PC-3 (cell line): ENCODE data around the gene CYP46A1. TPM values are rescaled to one million over a fixed set of nuclear protein-coding genes. Genes with fewer than 3 reads are reported as not detected.
"Not testable (repeated sequence)": the region's sequence is repeated elsewhere in the genome, so short reads cannot be mapped to it uniquely, and the experiment has no call there.

Source experiments
- ATAC-seq: fragments of 200-7000 bp; cut with Tn5 transposase; 2 replicates; pipeline ENCODE4 v1.9.1; 2020; ENCODE audit warnings: mild to moderate bottlenecking, moderate library complexity
- BruUV-seq: library from RNA; stranded (reverse); fragments of 400-500 nt; replicated peaks from 2 replicates; lab custom pipeline; 2021; lab: Mats Ljungman, UMichigan
- CTCF ChIA-PET: fragments of 300-600 bp; sonication (Branson Sonifier 250); formaldehyde crosslinking; loops from one replicate; lab custom pipeline; 2022; ENCODE audit warnings: antibody characterized with exemption; lab: Charles Lee
- POLR2A ChIA-PET: fragments of 300-600 bp; sonication (Branson Sonifier 250); formaldehyde crosslinking; loops from one replicate; lab custom pipeline; 2022; ENCODE audit warnings: antibody characterized with exemption; ENCODE audit not compliant: unreplicated experiment; lab: Charles Lee
- DNase-seq: peaks from one replicate; pipeline ENCODE4 v3.0.0-alpha.2; 2015
- H2AFZ ChIP-seq: fragments of 300-600 bp; sonication (generic); 2 replicates; pipeline ENCODE4 v1.6.0; 2016; ENCODE audit warnings: antibody characterized with exemption, low read length
- H3F3A ChIP-seq: fragments of 300-600 bp; sonication (generic); one replicate; pipeline ENCODE4 v1.6.0; 2017; ENCODE audit warnings: antibody characterized with exemption, low read length, control low read depth, mild to moderate bottlenecking; ENCODE audit not compliant: unreplicated experiment
- H3K27ac ChIP-seq: fragments of 300-600 bp; sonication (generic); 2 replicates; pipeline ENCODE4 v1.5.1; 2016; ENCODE audit warnings: mild to moderate bottlenecking, low read length
- H3K27me3 ChIP-seq: fragments of 300-600 bp; sonication (generic); 2 replicates; pipeline ENCODE4 v1.6.1; 2016; ENCODE audit warnings: low read length, mixed read lengths
- H3K36me3 ChIP-seq: fragments of 300-600 bp; sonication (generic); 2 replicates; pipeline ENCODE4 v1.6.1; 2016; ENCODE audit warnings: low read depth, mixed run types, low read length, mixed read lengths
- H3K4me1 ChIP-seq: fragments of 300-600 bp; sonication (generic); 2 replicates; pipeline ENCODE4 v1.5.1; 2016; ENCODE audit warnings: low read length; ENCODE audit not compliant: insufficient read depth
- H3K4me2 ChIP-seq: fragments of 300-600 bp; sonication (generic); 2 replicates; pipeline ENCODE4 v1.6.0; 2016; ENCODE audit warnings: low read length
- H3K4me3 ChIP-seq: fragments of 300-600 bp; sonication (generic); 2 replicates; pipeline ENCODE4 v1.5.1; 2016; ENCODE audit warnings: mild to moderate bottlenecking, low read length, mixed read lengths
- H3K79me2 ChIP-seq: fragments of 300-600 bp; sonication (generic); 2 replicates; pipeline ENCODE4 v1.6.1; 2017; ENCODE audit warnings: low read length, mixed read lengths
- H3K9ac ChIP-seq: fragments of 300-600 bp; sonication (generic); 2 replicates; pipeline ENCODE4 v1.6.0; 2016; ENCODE audit warnings: mild to moderate bottlenecking, low read length
- H3K9me2 ChIP-seq: fragments of 300-600 bp; sonication (generic); replicated peaks from 2 replicates; pipeline ENCODE4 v1.6.1; 2016; ENCODE audit warnings: mixed run types, low read length, mixed read lengths
- H3K9me3 ChIP-seq: fragments of 300-600 bp; sonication (generic); 2 replicates; pipeline ENCODE4 v1.6.1; 2016; ENCODE audit warnings: low read length, mixed read lengths
- H4K20me1 ChIP-seq: fragments of 300-600 bp; sonication (generic); 2 replicates; pipeline ENCODE4 v1.6.1; 2016; ENCODE audit warnings: low read length, mixed read lengths
- CTCF ChIP-seq: fragments of 300-600 bp; sonication (generic); conservative IDR thresholded peaks from 2 replicates; pipeline ENCODE4 v1.5.1; 2017; ENCODE audit warnings: antibody characterized with exemption, low read depth, mild to moderate bottlenecking, low read length
- EZH2 ChIP-seq: fragments of 300-600 bp; sonication (generic); IDR thresholded peaks from one replicate; pipeline ENCODE4 v1.6.1; 2017; ENCODE audit warnings: antibody characterized with exemption, mild to moderate bottlenecking, low read length; ENCODE audit not compliant: unreplicated experiment
- EZH2phosphoT487 ChIP-seq: fragments of 300-600 bp; sonication (generic); IDR thresholded peaks from 2 replicates; pipeline ENCODE4 v1.6.1; 2018; ENCODE audit warnings: mild to moderate bottlenecking, antibody characterized with exemption, low read length, borderline replicate concordance
- intact Hi-C: fragments of 100-400 bp; cut with micrococcal nuclease; formaldehyde crosslinking; loops from 2 replicates; pipeline ENCODE4 v1.9.0; 2023
- total RNA-seq: library from RNA; depleted of rRNA; stranded (reverse); fragments of >200 nt; gene quantifications from 2 replicates; pipeline ENCODE4 v1.2.3, GENCODE V29; 2014

CYP46A1 gene
- total RNA-seq, 1 experiment from 2014 or later, result 1.2 TPM

GRCh38 chr14:99759546-99759925, 75.4 kb downstream of the CYP46A1 start:
- H3F3A ChIP-seq, result no peaks in the 10 kb centered on the region
- no peaks in the 10 kb centered on the region for H4K20me1 ChIP-seq
- ChIA-PET POLR2A (interaction anchor here (0.6 kb wide), 1 partner anchor 276 kb away, joined by 4 read pairs; no protein-coding TSS in a partner anchor), CTCF (no interaction called here)
- H2AFZ ChIP-seq, result no peak overlapping the region
- ATAC-seq (no peak), DNase-seq (no peak)
- no peaks in the 10 kb centered on the region for H3K79me2 ChIP-seq
- no peak overlapping the region for H3K4me3 ChIP-seq
- BruUV-seq, result no TSS peak
- no peaks in the 10 kb centered on the region for H3K9me2 ChIP-seq
- H3K36me3 ChIP-seq, result no peaks in the 10 kb centered on the region
- no peaks in the 10 kb centered on the region for H3K27me3 ChIP-seq
- TF ChIP-seq CTCF (no peak), EZH2 (no peak), EZH2phosphoT487 (no peak)
- no peak overlapping the region for H3K9ac ChIP-seq
- peaks cover 44% of the 10 kb centered on the region for H3K4me1 ChIP-seq
- no peaks in the 10 kb centered on the region for H3K9me3 ChIP-seq
- H3K4me2 ChIP-seq, result no peak overlapping the region
- H3K27ac ChIP-seq, result no peak overlapping the region
- intact Hi-C loops, result no loop called here

DNA sequence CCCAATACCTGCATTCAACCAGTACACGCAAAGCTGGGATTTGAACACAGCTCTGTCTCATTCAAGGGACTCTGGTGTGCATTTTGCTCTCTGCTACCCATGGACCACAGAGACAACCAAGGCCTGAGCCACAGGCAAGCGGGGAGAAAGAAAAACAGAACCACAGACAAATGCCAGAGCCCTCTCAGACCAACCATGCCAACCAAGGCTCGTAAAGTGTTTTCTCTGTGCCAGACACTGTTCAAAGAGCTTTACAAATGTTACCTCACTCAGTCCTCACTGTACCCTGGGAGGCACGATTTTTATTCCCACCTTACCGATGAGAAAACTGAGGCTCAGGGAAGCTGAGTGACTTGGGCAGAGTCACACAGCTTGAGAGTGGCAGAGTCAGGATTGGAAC, 76.7 kb downstream of the CYP46A1 start:
- no peak for ATAC-seq
- DNase-seq, result no peak
- POLR2A ChIA-PET, result no interaction called here

GRCh38 chr14:99762911-99763310, 78.8 kb downstream of the CYP46A1 start:
- DNase-seq, H3K27ac ChIP-seq, CTCF ChIA-PET, H3K36me3 ChIP-seq, intact Hi-C loops, H3K4me2 ChIP-seq, H3K9me3 ChIP-seq, H3K4me3 ChIP-seq, POLR2A ChIA-PET, H3K27me3 ChIP-seq, BruUV-seq, ATAC-seq, H3K79me2 ChIP-seq, H2AFZ ChIP-seq, H3K9me2 ChIP-seq, H4K20me1 ChIP-seq, H3F3A ChIP-seq, H3K9ac ChIP-seq: not testable (repeated sequence)
- peaks cover 13% of the 10 kb centered on the region for H3K4me1 ChIP-seq

More for the DNA sequence above, 76.7 kb downstream of the CYP46A1 start:
- Histone ChIP-seq H3K27ac (no peak overlapping the region), H4K20me1 (no peaks in the 10 kb centered on the region), H3F3A (no peaks in the 10 kb centered on the region), H3K79me2 (no peaks in the 10 kb centered on the region), H3K27me3 (no peaks in the 10 kb centered on the region), H3K4me2 (no peak overlapping the region), H3K4me3 (no peak overlapping the region), H3K9ac (no peak overlapping the region), H2AFZ (no peak overlapping the region), H3K36me3 (no peaks in the 10 kb centered on the region), H3K9me2 (no peaks in the 10 kb centered on the region), H3K4me1 (peaks cover 31% of the 10 kb centered on the region), H3K9me3 (no peaks in the 10 kb centered on the region)
- no TSS peak for BruUV-seq
- CTCF ChIA-PET, result no interaction called here
- intact Hi-C loops, result no loop called here
- no peak for TF ChIP-seq CTCF
- TF ChIP-seq EZH2, result no peak
- TF ChIP-seq EZH2phosphoT487, result no peak
